ENCODE data around the gene ABCB1. TPM values are rescaled to one million over a fixed set of nuclear protein-coding genes. Genes with fewer than 3 reads are reported as not detected.
A peak's percentile ranks its signal among the peaks of the same experiment; 100 is the strongest.

Gene ABCB1
- total RNA-seq, 1 experiment from 2014 or later: not detected

DNA sequence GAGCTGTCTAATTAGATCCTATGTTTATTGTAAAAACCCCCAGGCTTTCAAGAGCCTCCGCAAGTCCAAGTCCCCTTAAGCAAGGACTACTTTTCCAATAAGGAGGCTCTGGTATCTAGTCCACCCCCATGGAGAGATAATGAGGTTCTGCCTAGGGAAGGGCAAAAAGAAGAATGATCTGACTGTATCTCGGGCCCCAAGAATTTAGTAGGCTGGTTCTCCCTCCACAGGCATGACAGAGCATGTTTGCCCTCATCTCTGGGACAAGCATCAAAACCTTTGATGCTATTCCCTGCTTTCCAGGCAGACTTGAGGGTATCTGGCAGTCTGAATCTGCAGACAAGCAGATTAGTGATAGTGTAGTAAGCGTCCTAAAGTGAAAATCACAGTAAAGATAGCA is 19.0 kb downstream of the ABCB1 start:
- ATAC-seq: no peak
- H3K9me3 ChIP-seq (ENCODE audit: low read length): no peaks in the 10 kb centered on the region
- 0 out of 2 replicates have a peak, but pooled peaks cover 3% of the 10 kb centered on the region for H3K27me3 ChIP-seq (ENCODE audit: low read length)
- H3K36me3 ChIP-seq (ENCODE audit: low read depth, low read length): no peaks in the 10 kb centered on the region
- CTCF ChIA-PET: no interaction called here
- no peak overlapping the region for H3K4me3 ChIP-seq (ENCODE audit: low read length)
- no peak for DNase-seq
- H3K4me1 ChIP-seq (ENCODE audit: insufficient read depth, low read length): no peaks in the 10 kb centered on the region
- H3K9me2 ChIP-seq (replicated peaks; ENCODE audit: low read length): no peaks in the 10 kb centered on the region
- no peaks in the 10 kb centered on the region for H3K79me2 ChIP-seq (ENCODE audit: low read length)
- POLR2A ChIA-PET (ENCODE audit: unreplicated experiment): no interaction called here
- no TSS peak for BruUV-seq (replicated peaks)
- intact Hi-C loops (cut with micrococcal nuclease): no loop called here
- H2AFZ ChIP-seq (ENCODE audit: low read length): no peak overlapping the region
- no peaks in the 10 kb centered on the region for H3F3A ChIP-seq (ENCODE audit: low read length, unreplicated experiment)
- H3K4me2 ChIP-seq (ENCODE audit: low read length): no peak overlapping the region
- TF ChIP-seq EZH2 (IDR thresholded peaks at IDR 0.05; ENCODE audit: low read length, unreplicated experiment): no peak
- TF ChIP-seq, protein P1, sequence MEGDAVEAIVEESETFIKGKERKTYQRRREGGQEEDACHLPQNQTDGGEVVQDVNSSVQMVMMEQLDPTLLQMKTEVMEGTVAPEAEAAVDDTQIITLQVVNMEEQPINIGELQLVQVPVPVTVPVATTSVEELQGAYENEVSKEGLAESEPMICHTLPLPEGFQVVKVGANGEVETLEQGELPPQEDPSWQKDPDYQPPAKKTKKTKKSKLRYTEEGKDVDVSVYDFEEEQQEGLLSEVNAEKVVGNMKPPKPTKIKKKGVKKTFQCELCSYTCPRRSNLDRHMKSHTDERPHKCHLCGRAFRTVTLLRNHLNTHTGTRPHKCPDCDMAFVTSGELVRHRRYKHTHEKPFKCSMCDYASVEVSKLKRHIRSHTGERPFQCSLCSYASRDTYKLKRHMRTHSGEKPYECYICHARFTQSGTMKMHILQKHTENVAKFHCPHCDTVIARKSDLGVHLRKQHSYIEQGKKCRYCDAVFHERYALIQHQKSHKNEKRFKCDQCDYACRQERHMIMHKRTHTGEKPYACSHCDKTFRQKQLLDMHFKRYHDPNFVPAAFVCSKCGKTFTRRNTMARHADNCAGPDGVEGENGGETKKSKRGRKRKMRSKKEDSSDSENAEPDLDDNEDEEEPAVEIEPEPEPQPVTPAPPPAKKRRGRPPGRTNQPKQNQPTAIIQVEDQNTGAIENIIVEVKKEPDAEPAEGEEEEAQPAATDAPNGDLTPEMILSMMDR (conservative IDR thresholded peaks at IDR 0.05; ENCODE audit: low read depth, low read length): no peak
- TF ChIP-seq EZH2phosphoT487 (IDR thresholded peaks at IDR 0.05; ENCODE audit: borderline replicate concordance, low read length): no peak
- no peak overlapping the region for H3K27ac ChIP-seq (ENCODE audit: low read length)
- no peak overlapping the region for H3K9ac ChIP-seq (ENCODE audit: low read length)
- no peaks in the 10 kb centered on the region for H4K20me1 ChIP-seq (ENCODE audit: low read length)

DNA sequence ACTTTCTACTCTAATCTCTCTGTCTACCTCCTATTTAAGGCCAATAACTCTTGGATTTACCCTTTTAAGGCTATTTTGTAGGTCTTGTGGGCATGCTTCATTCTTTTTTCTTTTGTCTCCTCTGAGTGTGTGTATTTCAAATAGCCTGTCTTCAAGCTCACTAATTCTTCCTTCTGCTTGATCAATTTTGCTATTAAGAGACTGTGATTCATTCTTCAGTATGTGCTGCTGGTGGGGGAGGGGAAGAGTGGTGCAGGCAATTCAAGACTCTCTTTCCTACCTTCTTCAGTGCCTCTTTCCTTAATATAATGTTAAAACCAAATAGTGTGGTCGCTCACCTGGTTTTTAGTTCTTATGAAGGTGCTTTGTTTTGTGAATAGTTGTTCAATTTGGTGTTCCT is 20.0 kb downstream of the ABCB1 start:
- Histone ChIP-seq H2AFZ (ENCODE audit: low read length) (no peak overlapping the region), H3K79me2 (ENCODE audit: low read length) (no peaks in the 10 kb centered on the region), H3K27me3 (ENCODE audit: low read length) (0 out of 2 replicates have a peak, but pooled peaks cover 3% of the 10 kb centered on the region), H3F3A (ENCODE audit: low read length, unreplicated experiment) (no peaks in the 10 kb centered on the region), H3K27ac (ENCODE audit: low read length) (no peak overlapping the region), H3K9me2 (replicated peaks; ENCODE audit: low read length) (no peaks in the 10 kb centered on the region), H4K20me1 (ENCODE audit: low read length) (no peaks in the 10 kb centered on the region), H3K9ac (ENCODE audit: low read length) (no peak overlapping the region), H3K4me3 (ENCODE audit: low read length) (no peak overlapping the region), H3K4me1 (ENCODE audit: insufficient read depth, low read length) (no peaks in the 10 kb centered on the region; the same call in 1 of the 2 replicates), H3K9me3 (ENCODE audit: low read length) (no peaks in the 10 kb centered on the region), H3K36me3 (ENCODE audit: low read depth, low read length) (no peaks in the 10 kb centered on the region), H3K4me2 (ENCODE audit: low read length) (no peak overlapping the region)
- TF ChIP-seq EZH2 (IDR thresholded peaks at IDR 0.05; ENCODE audit: low read length, unreplicated experiment) (no peak), EZH2phosphoT487 (IDR thresholded peaks at IDR 0.05; ENCODE audit: borderline replicate concordance, low read length) (no peak)
- TF ChIP-seq, protein P1 (conservative IDR thresholded peaks at IDR 0.05; ENCODE audit: low read depth, low read length): no peak
- no peak for DNase-seq
- CTCF ChIA-PET: no interaction called here
- POLR2A ChIA-PET (ENCODE audit: unreplicated experiment): no interaction called here
- no peak for ATAC-seq
- intact Hi-C loops (cut with micrococcal nuclease): no loop called here
- BruUV-seq (replicated peaks): no TSS peak

DNA sequence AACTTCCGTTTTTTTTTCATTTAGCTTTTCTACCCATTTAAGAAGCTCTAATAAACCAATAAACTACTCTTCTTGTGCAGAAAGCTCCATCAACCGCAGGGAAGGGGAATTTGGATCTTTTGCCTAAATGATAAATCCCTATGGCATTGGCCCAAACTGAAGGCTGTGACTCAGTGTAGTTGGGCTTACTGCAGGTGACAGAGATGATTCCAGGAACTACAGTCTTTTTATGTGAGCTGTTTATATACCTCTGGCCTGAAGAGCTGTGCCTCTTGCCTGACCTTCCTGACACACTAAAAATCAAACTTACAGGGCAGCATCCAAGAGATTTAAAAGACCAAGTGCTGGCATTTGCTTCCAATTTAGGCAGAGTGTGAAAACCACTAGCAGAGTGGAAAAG is 25.2 kb downstream of the ABCB1 start:
- Histone ChIP-seq H2AFZ (ENCODE audit: low read length) (no peak overlapping the region), H4K20me1 (ENCODE audit: low read length) (no peaks in the 10 kb centered on the region), H3K9ac (ENCODE audit: low read length) (no peak overlapping the region), H3K9me3 (ENCODE audit: low read length) (no peaks in the 10 kb centered on the region), H3K27me3 (ENCODE audit: low read length) (no peaks in the 10 kb centered on the region), H3K9me2 (replicated peaks; ENCODE audit: low read length) (no peaks in the 10 kb centered on the region), H3K4me2 (ENCODE audit: low read length) (no peak overlapping the region), H3K4me1 (ENCODE audit: insufficient read depth, low read length) (peaks cover 3% of the 10 kb centered on the region; the same call in 1 of the 2 replicates), H3F3A (ENCODE audit: low read length, unreplicated experiment) (no peaks in the 10 kb centered on the region), H3K4me3 (ENCODE audit: low read length) (no peak overlapping the region), H3K36me3 (ENCODE audit: low read depth, low read length) (no peaks in the 10 kb centered on the region), H3K79me2 (ENCODE audit: low read length) (no peaks in the 10 kb centered on the region), H3K27ac (ENCODE audit: low read length) (no peak overlapping the region)
- CTCF ChIA-PET: interaction anchor here (0.6 to 0.7 kb wide), 2 partner anchors 104 to 465 kb away, joined by 3 to 7 read pairs; no protein-coding TSS in a partner anchor
- intact Hi-C loops (cut with micrococcal nuclease): no loop called here
- no TSS peak for BruUV-seq (replicated peaks)
- TF ChIP-seq EZH2 (IDR thresholded peaks at IDR 0.05; ENCODE audit: low read length, unreplicated experiment): no peak
- TF ChIP-seq, protein P1 (conservative IDR thresholded peaks at IDR 0.05; ENCODE audit: low read depth, low read length): no peak
- TF ChIP-seq EZH2phosphoT487 (IDR thresholded peaks at IDR 0.05; ENCODE audit: borderline replicate concordance, low read length): no peak
- POLR2A ChIA-PET (ENCODE audit: unreplicated experiment): no interaction called here
- ATAC-seq: no peak
- peak; percentile 48 for DNase-seq

Measured in PC-3 (cell line).